ENCODE results near the gene ZNF697. TPM values are rescaled to one million over a fixed set of nuclear protein-coding genes. Genes with fewer than 3 reads are reported as not detected.

ZNF697 gene
- total RNA-seq, 1 experiment from 2014 or later, result 4.8 TPM

- POLR2A ChIA-PET (ENCODE audit: low non-redundant PET), result no interaction called here
- BruUV-seq (replicated peaks), result no TSS peak
Measured at GRCh38 chr1:119633575-119633974, 14.5 kb downstream of the ZNF697 start.

DNA sequence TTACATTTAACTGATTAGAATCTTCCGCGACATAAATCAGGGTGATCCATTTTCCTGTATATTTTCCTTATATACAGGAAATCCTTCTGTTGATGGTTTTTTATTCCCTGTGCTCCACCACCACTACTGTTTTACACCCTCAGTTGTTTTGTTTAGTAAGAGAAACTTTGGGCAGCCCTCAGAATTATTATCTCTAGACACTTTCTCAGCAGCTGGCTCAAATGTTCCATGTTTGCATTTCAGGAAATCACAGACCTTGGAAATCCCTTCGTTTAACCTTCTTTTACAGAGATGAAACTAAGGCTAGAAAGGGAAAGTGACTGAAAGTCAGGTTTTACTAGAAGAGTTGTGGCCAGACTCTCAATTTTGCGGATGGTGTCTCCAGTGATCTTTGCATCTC is 15.2 kb downstream of the ZNF697 start:
- Histone ChIP-seq H3K4me1 (ENCODE audit: insufficient read depth, low read length, poor library complexity, severe bottlenecking) (peaks cover 6% of the 10 kb centered on the region), H3K4me3 (ENCODE audit: low read depth, low read length, poor library complexity, severe bottlenecking) (no peak overlapping the region), H3K9me3 (ENCODE audit: low read depth, low read length, poor library complexity, severe bottlenecking) (no peaks in the 10 kb centered on the region), H3K27me3 (replicated peaks; ENCODE audit: insufficient read depth, low read depth, low read length, poor library complexity) (peaks cover 4% of the 10 kb centered on the region), H3K27ac (ENCODE audit: low read depth, low read length, poor library complexity, severe bottlenecking) (no peak overlapping the region), H3K36me3 (ENCODE audit: insufficient read depth, low read length, poor library complexity, severe bottlenecking) (no peaks in the 10 kb centered on the region)
- ChIA-PET POLR2A (ENCODE audit: low non-redundant PET) (no interaction called here), CTCF (no interaction called here)
- no peak for DNase-seq (ENCODE audit: low spot score)
- intact Hi-C loops (cut with micrococcal nuclease; ENCODE audit: unreplicated experiment), result no loop called here
- TF ChIP-seq, protein P1, sequence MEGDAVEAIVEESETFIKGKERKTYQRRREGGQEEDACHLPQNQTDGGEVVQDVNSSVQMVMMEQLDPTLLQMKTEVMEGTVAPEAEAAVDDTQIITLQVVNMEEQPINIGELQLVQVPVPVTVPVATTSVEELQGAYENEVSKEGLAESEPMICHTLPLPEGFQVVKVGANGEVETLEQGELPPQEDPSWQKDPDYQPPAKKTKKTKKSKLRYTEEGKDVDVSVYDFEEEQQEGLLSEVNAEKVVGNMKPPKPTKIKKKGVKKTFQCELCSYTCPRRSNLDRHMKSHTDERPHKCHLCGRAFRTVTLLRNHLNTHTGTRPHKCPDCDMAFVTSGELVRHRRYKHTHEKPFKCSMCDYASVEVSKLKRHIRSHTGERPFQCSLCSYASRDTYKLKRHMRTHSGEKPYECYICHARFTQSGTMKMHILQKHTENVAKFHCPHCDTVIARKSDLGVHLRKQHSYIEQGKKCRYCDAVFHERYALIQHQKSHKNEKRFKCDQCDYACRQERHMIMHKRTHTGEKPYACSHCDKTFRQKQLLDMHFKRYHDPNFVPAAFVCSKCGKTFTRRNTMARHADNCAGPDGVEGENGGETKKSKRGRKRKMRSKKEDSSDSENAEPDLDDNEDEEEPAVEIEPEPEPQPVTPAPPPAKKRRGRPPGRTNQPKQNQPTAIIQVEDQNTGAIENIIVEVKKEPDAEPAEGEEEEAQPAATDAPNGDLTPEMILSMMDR (conservative IDR thresholded peaks at IDR 0.05; ENCODE audit: low read depth, low read length), result no peak
- TF ChIP-seq EZH2 (IDR thresholded peaks at IDR 0.05; ENCODE audit: borderline replicate concordance, low read depth, low read length, poor library complexity, severe bottlenecking), result no peak
- BruUV-seq (replicated peaks), result no TSS peak

More at GRCh38 chr1:119633575-119633974, 14.5 kb downstream of the ZNF697 start:
- Histone ChIP-seq H3K27ac (ENCODE audit: low read depth, low read length, poor library complexity, severe bottlenecking) (no peak overlapping the region), H3K9me3 (ENCODE audit: low read depth, low read length, poor library complexity, severe bottlenecking) (no peaks in the 10 kb centered on the region), H3K4me1 (ENCODE audit: insufficient read depth, low read length, poor library complexity, severe bottlenecking) (peaks cover 6% of the 10 kb centered on the region), H3K36me3 (ENCODE audit: insufficient read depth, low read length, poor library complexity, severe bottlenecking) (no peaks in the 10 kb centered on the region), H3K4me3 (ENCODE audit: low read depth, low read length, poor library complexity, severe bottlenecking) (no peak overlapping the region), H3K27me3 (replicated peaks; ENCODE audit: insufficient read depth, low read depth, low read length, poor library complexity) (peaks cover 4% of the 10 kb centered on the region)
- no peak for DNase-seq (ENCODE audit: low spot score)
- CTCF ChIA-PET, result no interaction called here
- TF ChIP-seq, protein P1 (conservative IDR thresholded peaks at IDR 0.05; ENCODE audit: low read depth, low read length), result no peak
- TF ChIP-seq EZH2 (IDR thresholded peaks at IDR 0.05; ENCODE audit: borderline replicate concordance, low read depth, low read length, poor library complexity, severe bottlenecking), result no peak
- intact Hi-C loops (cut with micrococcal nuclease; ENCODE audit: unreplicated experiment), result no loop called here

- no TSS peak for BruUV-seq (replicated peaks)
- intact Hi-C loops (cut with micrococcal nuclease; ENCODE audit: unreplicated experiment), result no loop called here
- peaks cover 6% of the 10 kb centered on the region for H3K4me1 ChIP-seq (ENCODE audit: insufficient read depth, low read length, poor library complexity, severe bottlenecking)
- H3K36me3 ChIP-seq (ENCODE audit: insufficient read depth, low read length, poor library complexity, severe bottlenecking), result no peaks in the 10 kb centered on the region
- ChIA-PET POLR2A (ENCODE audit: low non-redundant PET) (no interaction called here), CTCF (no interaction called here)
- no peaks in the 10 kb centered on the region for H3K9me3 ChIP-seq (ENCODE audit: low read depth, low read length, poor library complexity, severe bottlenecking)
- no peak for DNase-seq (ENCODE audit: low spot score)
- TF ChIP-seq, protein P1 (conservative IDR thresholded peaks at IDR 0.05; ENCODE audit: low read depth, low read length), result no peak
- no peak for TF ChIP-seq EZH2 (IDR thresholded peaks at IDR 0.05; ENCODE audit: borderline replicate concordance, low read depth, low read length, poor library complexity, severe bottlenecking)
- H3K4me3 ChIP-seq (ENCODE audit: low read depth, low read length, poor library complexity, severe bottlenecking), result no peak overlapping the region
- no peak overlapping the region for H3K27ac ChIP-seq (ENCODE audit: low read depth, low read length, poor library complexity, severe bottlenecking)
- peaks cover 4% of the 10 kb centered on the region for H3K27me3 ChIP-seq (replicated peaks; ENCODE audit: insufficient read depth, low read depth, low read length, poor library complexity)
Measured at GRCh38 chr1:119632103-119632490, 16.0 kb downstream of the ZNF697 start.

Measured in A673 (cell line).